ENCODE measurements around the gene SUSD4. TPM values are rescaled to one million over a fixed set of nuclear protein-coding genes. Genes with fewer than 3 reads are reported as not detected.

The SUSD4 gene
- total and polyA plus RNA-seq, 2 donors (not counting 3 experiments of a cell fraction or from before 2014, with no cell fraction given): not detected

GRCh38 chr1:223334156-223334555 is 29.8 kb downstream of the SUSD4 start:
- Histone ChIP-seq H3K4me1 (ENCODE audit: control insufficient read depth, extremely low read depth, insufficient read depth, low read length) (no peaks in the 10 kb centered on the region), H3K9ac (replicated peaks; ENCODE audit: extremely low read depth, insufficient read depth, low read length) (no peak overlapping the region), H3K27ac (ENCODE audit: insufficient read depth, low read depth, low read length) (no peak overlapping the region), H3K36me3 (ENCODE audit: control insufficient read depth in 2 of 2, extremely low read depth in 1 of 2, insufficient read depth in 2 of 2, low read length in 2 of 2) (no peaks in the 10 kb centered on the region), H2AFZ (ENCODE audit: low read depth, low read length) (no peak overlapping the region), H3K9me3 (replicated peaks; ENCODE audit: control insufficient read depth, insufficient read depth, low read length) (no peaks in the 10 kb centered on the region), H3K4me3 (replicated peaks in 1 of 3; ENCODE audit: insufficient read depth in 1 of 3, low read depth in 1 of 3, low read length in 3 of 3) (no peak overlapping the region), H3K9me1 (replicated peaks; ENCODE audit: control insufficient read depth, extremely low read depth, insufficient read depth, low read length) (no peaks in the 10 kb centered on the region), H3K4me2 (ENCODE audit: insufficient read depth, low read length) (no peak overlapping the region), H3K79me2 (ENCODE audit: control insufficient read depth, insufficient read depth, low read length) (no peaks in the 10 kb centered on the region), H4K20me1 (replicated peaks; ENCODE audit: control insufficient read depth, extremely low read depth, insufficient read depth, low read length) (no peaks in the 10 kb centered on the region), H3K27me3 (ENCODE audit: control insufficient read depth in 2 of 2, insufficient read depth in 2 of 2, low read length in 2 of 2) (no peaks in the 10 kb centered on the region)
- DNase-seq (ENCODE audit: low read depth, low spot score): no peak
- POLR2A ChIA-PET: no interaction called here
- dilution Hi-C loops (cut with MboI; ENCODE audit: extremely low pct_ligation_motif_present, low sequenced_read_pairs) (no loop called here), intact Hi-C loops (cut with micrococcal nuclease) (no loop called here)
- no TSS peak for BruUV-seq (replicated peaks)
- TF ChIP-seq MAX (IDR thresholded peaks at IDR 0.05; ENCODE audit: insufficient read depth, insufficient read length): no peak
- no peak for TF ChIP-seq CTCF (IDR thresholded peaks at IDR 0.05; ENCODE audit: extremely low read depth in 1 of 2, insufficient read depth in 1 of 2, low read depth in 1 of 2, low read length in 2 of 2)
- CTCF ChIA-PET: no interaction called here
- FAIRE-seq: no peak

- Histone ChIP-seq H3K27me3 (ENCODE audit: control insufficient read depth in 2 of 2, insufficient read depth in 2 of 2, low read length in 2 of 2) (no peaks in the 10 kb centered on the region), H3K4me2 (ENCODE audit: insufficient read depth, low read length) (no peak overlapping the region), H3K9me1 (replicated peaks; ENCODE audit: control insufficient read depth, extremely low read depth, insufficient read depth, low read length) (no peaks in the 10 kb centered on the region), H2AFZ (ENCODE audit: low read depth, low read length) (no peak overlapping the region), H3K79me2 (ENCODE audit: control insufficient read depth, insufficient read depth, low read length) (no peaks in the 10 kb centered on the region), H4K20me1 (replicated peaks; ENCODE audit: control insufficient read depth, extremely low read depth, insufficient read depth, low read length) (no peaks in the 10 kb centered on the region), H3K4me1 (ENCODE audit: control insufficient read depth, extremely low read depth, insufficient read depth, low read length) (no peaks in the 10 kb centered on the region), H3K9me3 (replicated peaks; ENCODE audit: control insufficient read depth, insufficient read depth, low read length) (no peaks in the 10 kb centered on the region), H3K9ac (replicated peaks; ENCODE audit: extremely low read depth, insufficient read depth, low read length) (no peak overlapping the region), H3K27ac (ENCODE audit: insufficient read depth, low read depth, low read length) (no peak overlapping the region), H3K36me3 (ENCODE audit: control insufficient read depth in 2 of 2, extremely low read depth in 1 of 2, insufficient read depth in 2 of 2, low read length in 2 of 2) (no peaks in the 10 kb centered on the region), H3K4me3 (replicated peaks in 1 of 3; ENCODE audit: insufficient read depth in 1 of 3, low read depth in 1 of 3, low read length in 3 of 3) (no peak overlapping the region)
- FAIRE-seq (no peak), DNase-seq (ENCODE audit: low read depth, low spot score) (no peak)
- BruUV-seq (replicated peaks): no TSS peak
- POLR2A ChIA-PET: no interaction called here
- intact Hi-C loops (cut with micrococcal nuclease) (no loop called here), dilution Hi-C loops (cut with MboI; ENCODE audit: extremely low pct_ligation_motif_present, low sequenced_read_pairs) (no loop called here)
- TF ChIP-seq JUN (IDR thresholded peaks at IDR 0.05; ENCODE audit: borderline replicate concordance, insufficient read depth, insufficient read length, low read depth) (no peak), EZH2 (IDR thresholded peaks at IDR 0.05; ENCODE audit: borderline replicate concordance, low read depth, low read length, severe bottlenecking) (no peak), GATA2 (IDR thresholded peaks at IDR 0.05; ENCODE audit: insufficient read depth, insufficient read length, low read depth, low read length) (no peak), FOS (IDR thresholded peaks at IDR 0.05; ENCODE audit: borderline replicate concordance, insufficient read depth, low read length) (no peak), MYC (IDR thresholded peaks at IDR 0.05; ENCODE audit: low read depth, low read length) (no peak), MAX (IDR thresholded peaks at IDR 0.05; ENCODE audit: insufficient read depth, insufficient read length) (no peak), CTCF (IDR thresholded peaks at IDR 0.05; ENCODE audit: extremely low read depth in 1 of 2, insufficient read depth in 1 of 2, low read depth in 1 of 2, low read length in 2 of 2) (no peak), POLR2AphosphoS5 (IDR thresholded peaks at IDR 0.05; ENCODE audit: insufficient read depth, low read depth, low read length) (no peak), POLR2A (IDR thresholded peaks at IDR 0.05; ENCODE audit: low read depth, low read length) (no peak)
- CTCF ChIA-PET: no interaction called here
Observed at GRCh38 chr1:223332997-223333396, 31.0 kb downstream of the SUSD4 start.
